ENCODE results near the gene PADI2. TPM values are rescaled to one million over a fixed set of nuclear protein-coding genes. Genes with fewer than 3 reads are reported as not detected.

PADI2 gene
- total RNA-seq, 1 donor from 2014 or later: 15.2 TPM

DNA sequence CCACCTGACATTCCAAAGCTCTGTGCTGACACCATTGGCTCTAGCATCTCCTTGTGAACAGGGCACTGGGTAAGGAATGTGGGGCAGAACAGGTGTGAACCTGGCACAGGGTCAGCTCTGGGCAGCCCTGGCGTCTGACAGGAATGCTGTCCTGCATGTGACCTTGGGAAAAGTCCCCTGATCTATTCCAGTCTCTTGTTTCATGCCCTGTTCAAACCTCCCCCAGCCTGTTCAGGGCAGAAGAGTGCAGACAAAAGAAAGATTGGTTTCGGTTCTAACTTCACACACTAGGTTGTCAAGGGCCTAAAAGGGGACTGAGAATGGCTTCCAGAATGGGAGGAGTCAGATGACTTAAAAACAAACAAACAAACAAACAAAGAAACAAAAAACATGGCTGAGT is 37.8 kb downstream of the PADI2 start:
- no peak overlapping the region for H3K4me3 ChIP-seq (ENCODE audit: low read depth, low read length)
- no peak for DNase-seq (ENCODE audit: low read depth)
- TF ChIP-seq, protein P1, sequence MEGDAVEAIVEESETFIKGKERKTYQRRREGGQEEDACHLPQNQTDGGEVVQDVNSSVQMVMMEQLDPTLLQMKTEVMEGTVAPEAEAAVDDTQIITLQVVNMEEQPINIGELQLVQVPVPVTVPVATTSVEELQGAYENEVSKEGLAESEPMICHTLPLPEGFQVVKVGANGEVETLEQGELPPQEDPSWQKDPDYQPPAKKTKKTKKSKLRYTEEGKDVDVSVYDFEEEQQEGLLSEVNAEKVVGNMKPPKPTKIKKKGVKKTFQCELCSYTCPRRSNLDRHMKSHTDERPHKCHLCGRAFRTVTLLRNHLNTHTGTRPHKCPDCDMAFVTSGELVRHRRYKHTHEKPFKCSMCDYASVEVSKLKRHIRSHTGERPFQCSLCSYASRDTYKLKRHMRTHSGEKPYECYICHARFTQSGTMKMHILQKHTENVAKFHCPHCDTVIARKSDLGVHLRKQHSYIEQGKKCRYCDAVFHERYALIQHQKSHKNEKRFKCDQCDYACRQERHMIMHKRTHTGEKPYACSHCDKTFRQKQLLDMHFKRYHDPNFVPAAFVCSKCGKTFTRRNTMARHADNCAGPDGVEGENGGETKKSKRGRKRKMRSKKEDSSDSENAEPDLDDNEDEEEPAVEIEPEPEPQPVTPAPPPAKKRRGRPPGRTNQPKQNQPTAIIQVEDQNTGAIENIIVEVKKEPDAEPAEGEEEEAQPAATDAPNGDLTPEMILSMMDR (conservative IDR thresholded peaks at IDR 0.05; ENCODE audit: low read depth, low read length): no peak

DNA sequence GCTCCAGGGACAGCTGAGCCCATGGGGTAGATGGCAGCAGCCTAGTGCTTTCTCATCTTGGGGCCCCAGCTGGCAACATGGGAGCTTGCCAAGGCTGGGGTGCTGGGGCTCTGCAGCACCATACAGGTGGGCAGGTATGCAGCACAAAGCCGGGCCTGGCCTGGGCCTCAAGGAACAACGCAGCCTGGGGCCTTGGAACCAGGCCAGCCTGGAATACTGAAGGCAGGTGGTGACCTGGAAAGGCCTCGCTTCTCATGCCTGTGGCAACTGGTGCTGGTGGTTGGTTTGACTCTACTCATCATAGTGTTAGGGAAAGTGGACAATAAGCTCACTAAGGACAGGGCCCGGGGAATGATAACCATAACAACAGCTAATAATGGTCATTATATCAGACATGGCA is 38.4 kb downstream of the PADI2 start:
- DNase-seq (ENCODE audit: low read depth): no peak
- H3K4me3 ChIP-seq (ENCODE audit: low read depth, low read length): no peak overlapping the region
- TF ChIP-seq, protein P1 (conservative IDR thresholded peaks at IDR 0.05; ENCODE audit: low read depth, low read length): no peak

DNA sequence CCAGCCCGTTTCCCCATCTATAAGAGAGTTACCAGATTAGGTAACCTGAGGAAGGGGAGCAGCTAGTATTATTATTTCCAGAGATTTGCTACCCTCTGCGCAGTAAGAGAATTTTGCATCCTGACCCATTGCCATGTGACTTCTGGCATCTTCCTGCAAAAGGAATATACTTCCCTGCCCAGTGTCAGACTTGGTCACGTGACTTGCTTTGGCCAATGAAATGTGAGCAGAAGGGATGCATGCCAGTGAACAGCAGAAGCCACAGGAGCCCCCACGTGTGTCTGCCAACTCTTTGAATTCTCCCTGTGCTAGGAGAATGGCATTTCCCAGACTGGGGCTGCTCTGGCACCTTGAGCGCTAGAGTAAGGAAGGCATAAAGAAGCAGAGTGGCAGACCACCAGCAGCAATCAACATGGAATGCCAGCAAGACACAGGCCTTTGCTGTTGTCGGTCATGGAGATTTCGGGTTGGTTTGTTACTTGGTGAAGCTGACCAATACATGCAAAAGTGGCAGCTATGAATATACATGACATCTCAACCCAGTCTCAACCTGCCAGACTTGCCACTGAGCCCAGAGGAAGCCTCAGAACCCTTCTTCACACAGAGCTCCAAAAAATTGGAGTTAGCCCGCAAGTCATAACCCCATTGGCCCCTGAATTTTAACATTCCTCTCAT is 39.0 kb downstream of the PADI2 start:
- no peak overlapping the region for H3K4me3 ChIP-seq (ENCODE audit: low read depth, low read length)
- TF ChIP-seq, protein P1 (conservative IDR thresholded peaks at IDR 0.05; ENCODE audit: low read depth, low read length): no peak
- DNase-seq (ENCODE audit: low read depth): no peak

DNA sequence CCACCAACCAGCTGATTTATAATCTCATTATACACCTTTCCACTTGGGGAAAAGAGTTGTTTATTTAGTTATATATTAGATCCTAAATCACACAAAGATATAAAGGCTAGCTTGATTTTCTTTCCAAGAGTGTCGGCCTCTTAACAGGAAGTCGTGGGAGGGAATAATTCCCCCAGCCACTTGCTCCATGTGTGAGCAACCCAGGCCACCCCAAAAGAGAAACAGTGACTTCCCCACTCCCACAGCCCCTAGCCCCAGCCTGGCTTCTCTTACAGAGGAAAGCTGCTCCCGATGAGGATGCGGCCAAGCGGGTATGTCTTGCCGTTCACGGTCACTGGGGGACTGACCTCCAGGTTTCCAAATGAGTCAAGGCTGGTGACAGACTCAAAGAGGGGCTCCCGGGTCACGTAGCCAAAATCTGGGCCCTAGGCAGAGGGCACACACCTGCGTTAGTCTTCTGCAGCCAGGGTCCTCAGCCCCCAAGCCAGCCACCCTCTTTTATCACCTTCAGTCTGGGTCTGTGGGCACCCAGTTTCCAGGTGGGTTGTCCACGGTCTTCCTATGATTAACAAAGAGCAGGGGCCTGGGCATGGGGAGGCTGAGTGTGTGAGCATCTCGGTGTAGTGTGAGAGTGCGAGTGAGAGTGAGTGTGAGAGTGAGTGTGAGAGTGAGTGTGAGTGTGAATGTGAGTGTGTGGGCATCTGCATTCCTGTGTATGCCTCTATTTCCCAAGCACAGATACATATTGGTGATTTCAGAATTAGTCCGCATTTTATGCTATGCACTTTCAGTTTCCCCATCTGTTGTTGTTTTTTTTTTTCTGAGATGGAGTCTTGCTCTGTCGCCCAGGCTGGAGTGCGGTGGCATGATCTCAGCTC is 40.0 kb downstream of the PADI2 start:
- TF ChIP-seq, protein P1 (conservative IDR thresholded peaks at IDR 0.05; ENCODE audit: low read depth, low read length): no peak
- H3K4me3 ChIP-seq (ENCODE audit: low read depth, low read length): no peak overlapping the region
- DNase-seq (ENCODE audit: low read depth): no peak

DNA sequence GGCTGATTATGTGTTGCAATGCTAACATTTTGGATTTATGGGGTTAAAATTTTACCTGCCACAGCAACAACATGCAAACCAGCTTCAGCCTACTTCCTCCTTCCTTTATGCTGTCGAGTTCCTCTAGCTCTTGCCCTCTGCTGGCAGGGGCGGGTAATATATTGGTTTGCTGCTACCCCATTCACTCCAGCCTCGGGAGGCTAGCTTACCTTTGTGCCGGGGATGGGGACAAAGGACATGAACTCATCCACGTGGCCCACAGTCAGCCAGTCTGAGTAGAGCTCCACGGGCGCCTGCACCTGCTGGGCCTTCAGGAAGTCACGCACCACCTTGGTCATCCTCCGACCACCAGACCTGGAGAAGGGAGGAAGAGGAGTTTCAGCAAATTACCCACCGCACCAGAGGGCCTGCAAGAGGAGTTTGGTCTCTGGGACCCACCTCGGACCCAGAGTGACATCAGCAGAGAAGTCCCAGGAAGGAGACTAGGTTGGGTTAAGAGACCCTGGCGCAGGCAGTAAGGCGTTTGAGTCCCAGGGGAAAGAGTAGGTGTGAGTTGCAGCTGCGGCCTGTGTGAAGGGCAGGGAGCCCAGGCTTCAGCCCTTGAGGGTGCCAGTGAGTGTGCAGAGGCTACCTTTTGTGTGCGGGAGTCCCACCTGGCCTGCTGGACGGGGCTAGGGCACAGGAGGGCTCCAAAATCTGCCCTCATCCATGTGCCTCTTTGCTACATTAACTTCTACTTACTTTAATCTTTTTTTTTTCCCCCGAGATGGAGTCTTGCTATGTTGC is 43.6 kb downstream of the PADI2 start:
- DNase-seq (ENCODE audit: low read depth): no peak
- no peak overlapping the region for H3K4me3 ChIP-seq (ENCODE audit: low read depth, low read length)
- TF ChIP-seq, protein P1 (conservative IDR thresholded peaks at IDR 0.05; ENCODE audit: low read depth, low read length): peak; percentile 47

DNA sequence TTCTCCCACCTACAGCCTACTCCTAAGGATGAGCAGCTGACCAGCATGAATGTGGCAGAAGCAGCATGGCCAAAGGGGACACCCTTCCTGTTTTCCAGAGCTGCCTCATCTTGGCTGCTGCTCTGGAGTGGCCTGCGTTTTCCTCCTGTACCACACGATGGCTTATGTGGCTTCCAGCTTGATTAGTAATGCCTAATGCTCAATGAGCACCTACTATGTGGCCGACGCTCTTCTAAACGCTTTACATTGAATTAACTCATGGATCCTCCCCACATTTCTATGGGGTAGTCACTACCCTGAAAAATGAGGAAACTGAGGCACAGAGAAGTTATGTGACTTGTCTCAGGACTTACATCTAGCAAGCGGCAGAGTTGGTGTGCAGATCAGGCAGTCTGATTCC is 47.5 kb downstream of the PADI2 start:
- no peak overlapping the region for H3K4me3 ChIP-seq (ENCODE audit: low read depth, low read length)
- no peak for DNase-seq (ENCODE audit: low read depth)
- TF ChIP-seq, protein P1 (conservative IDR thresholded peaks at IDR 0.05; ENCODE audit: low read depth, low read length): no peak

All from epithelial cell of proximal tubule (primary cell).